Hepatocyte (in vitro differentiated cells): Measurements from ENCODE around the gene C1QC. TPM values are rescaled to one million over a fixed set of nuclear protein-coding genes. Genes with fewer than 3 reads are reported as not detected.
"Not testable (repeated sequence)": the region's sequence is repeated elsewhere in the genome, so short reads cannot be mapped to it uniquely, and the experiment has no call there.

ENCODE experiments used
- DNase-seq: peaks from one replicate; pipeline ENCODE4 v3.0.0-alpha.2; 2016; ENCODE audit warnings: low spot score
- H2AFZ ChIP-seq: fragments of 200-600 bp; sonication (generic); 2 replicates; pipeline ENCODE4 v1.6.0; 2016; ENCODE audit warnings: antibody characterized with exemption, mild to moderate bottlenecking
- H3K27ac ChIP-seq: fragments of 200-600 bp; sonication (generic); 2 replicates; pipeline ENCODE4 v1.5.1; 2016; ENCODE audit warnings: mild to moderate bottlenecking
- H3K27me3 ChIP-seq: fragments of 200-600 bp; sonication (generic); 2 replicates; pipeline ENCODE4 v1.6.1; 2016
- H3K36me3 ChIP-seq: fragments of 200-600 bp; sonication (generic); replicated peaks from 2 replicates; pipeline ENCODE4 v1.5.1; 2016; ENCODE audit warnings: low read depth; ENCODE audit not compliant: insufficient read depth
- H3K4me1 ChIP-seq: fragments of 200-600 bp; sonication (generic); 2 replicates; pipeline ENCODE4 v1.5.1; 2016; ENCODE audit warnings: mild to moderate bottlenecking, moderate library complexity; ENCODE audit not compliant: insufficient read depth
- H3K4me2 ChIP-seq: fragments of 200-600 bp; sonication (generic); 2 replicates; pipeline ENCODE4 v1.6.0; 2016
- H3K4me3 ChIP-seq: fragments of 200-600 bp; sonication (generic); 2 replicates; pipeline ENCODE4 v1.5.1; 2016; ENCODE audit warnings: mild to moderate bottlenecking
- H3K79me2 ChIP-seq: fragments of 200-600 bp; sonication (generic); 2 replicates; pipeline ENCODE4 v1.6.0; 2017; ENCODE audit warnings: mild to moderate bottlenecking
- H3K9me2 ChIP-seq: fragments of 200-600 bp; sonication (generic); replicated peaks from 2 replicates; pipeline ENCODE4 v1.6.0; 2017; ENCODE audit warnings: mild to moderate bottlenecking; ENCODE audit not compliant: insufficient read depth
- H3K9me3 ChIP-seq: fragments of 200-600 bp; sonication (generic); 2 replicates; pipeline ENCODE4 v1.5.1; 2016; ENCODE audit warnings: low read depth, mild to moderate bottlenecking
- H4K20me1 ChIP-seq: fragments of 200-600 bp; sonication (generic); 2 replicates; pipeline ENCODE4 v1.6.0; 2016; ENCODE audit warnings: mild to moderate bottlenecking; ENCODE audit not compliant: insufficient read depth, poor library complexity, severe bottlenecking
- EZH2 ChIP-seq: fragments of 200-600 bp; sonication (generic); IDR thresholded peaks from 2 replicates; pipeline ENCODE4 v1.6.1; 2016; ENCODE audit warnings: antibody characterized with exemption, mild to moderate bottlenecking, borderline replicate concordance
- EZH2phosphoT487 ChIP-seq: fragments of 200-600 bp; sonication (generic); IDR thresholded peaks from one replicate; pipeline ENCODE4 v1.6.1; 2018; ENCODE audit warnings: antibody characterized with exemption, mild to moderate bottlenecking, low read depth, moderate library complexity; ENCODE audit not compliant: unreplicated experiment, severe bottlenecking
- WGBS: methylation state at CpG from one replicate; pipeline ENCODE4 v1.1.6; 2016; ENCODE audit warnings: low lambda C conversion rate; ENCODE audit errors: missing lambda C conversion rate; 5-methylcytosine and 5-hydroxymethylcytosine counted together
- polyA plus RNA-seq: library from polyadenylated mRNA; unstranded; fragments of >200 nt; fragmentation: Nextera tagmentation; extraction: Ambion mirVana; gene quantifications from 2 replicates; pipeline ENCODE4 v1.2.1, GENCODE V29; 2016
- total RNA-seq: library from RNA; depleted of rRNA; stranded (reverse); fragments of >200 nt; gene quantifications from 2 replicates; pipeline ENCODE4 v1.2.3, GENCODE V29; 2014
- TF ChIP-seq, protein P1 (sequence below): fragments of 200-600 bp; sonication (generic); IDR thresholded peaks from 2 replicates; pipeline ENCODE4 v1.5.1; 2016; ENCODE audit warnings: antibody characterized with exemption, mild to moderate bottlenecking; ENCODE audit not compliant: poor library complexity

The C1QC gene
- total and polyA plus RNA-seq, 2 experiments from 2014 or later, result 4.1 to 9.2 TPM

- H3K4me3 ChIP-seq, result no peak overlapping the region
- H3K27me3 ChIP-seq, result peaks cover under 1% of the 10 kb centered on the region
- H3K36me3 ChIP-seq, result no peaks in the 10 kb centered on the region
- no peaks in the 10 kb centered on the region for H3K9me2 ChIP-seq
- no peaks in the 10 kb centered on the region for H3K9me3 ChIP-seq
- H3K4me2 ChIP-seq, result no peak overlapping the region
- H3K79me2 ChIP-seq, result no peaks in the 10 kb centered on the region
- WGBS, result 84% methylated on average over 5 of the region's 5 CpGs
- no peak overlapping the region for H3K27ac ChIP-seq
- no peaks in the 10 kb centered on the region for H4K20me1 ChIP-seq
- H2AFZ ChIP-seq, result no peak overlapping the region
- H3K4me1 ChIP-seq, result no peaks in the 10 kb centered on the region
- no peak for DNase-seq
- TF ChIP-seq, protein P1, sequence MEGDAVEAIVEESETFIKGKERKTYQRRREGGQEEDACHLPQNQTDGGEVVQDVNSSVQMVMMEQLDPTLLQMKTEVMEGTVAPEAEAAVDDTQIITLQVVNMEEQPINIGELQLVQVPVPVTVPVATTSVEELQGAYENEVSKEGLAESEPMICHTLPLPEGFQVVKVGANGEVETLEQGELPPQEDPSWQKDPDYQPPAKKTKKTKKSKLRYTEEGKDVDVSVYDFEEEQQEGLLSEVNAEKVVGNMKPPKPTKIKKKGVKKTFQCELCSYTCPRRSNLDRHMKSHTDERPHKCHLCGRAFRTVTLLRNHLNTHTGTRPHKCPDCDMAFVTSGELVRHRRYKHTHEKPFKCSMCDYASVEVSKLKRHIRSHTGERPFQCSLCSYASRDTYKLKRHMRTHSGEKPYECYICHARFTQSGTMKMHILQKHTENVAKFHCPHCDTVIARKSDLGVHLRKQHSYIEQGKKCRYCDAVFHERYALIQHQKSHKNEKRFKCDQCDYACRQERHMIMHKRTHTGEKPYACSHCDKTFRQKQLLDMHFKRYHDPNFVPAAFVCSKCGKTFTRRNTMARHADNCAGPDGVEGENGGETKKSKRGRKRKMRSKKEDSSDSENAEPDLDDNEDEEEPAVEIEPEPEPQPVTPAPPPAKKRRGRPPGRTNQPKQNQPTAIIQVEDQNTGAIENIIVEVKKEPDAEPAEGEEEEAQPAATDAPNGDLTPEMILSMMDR, result no peak
- TF ChIP-seq EZH2phosphoT487 (no peak), EZH2 (no peak)
Observed at GRCh38 chr1:22662318-22662717, 18.9 kb downstream of the C1QC start.

GRCh38 chr1:22662986-22663408, 19.6 kb downstream of the C1QC start:
- Histone ChIP-seq H3K4me1 (no peaks in the 10 kb centered on the region), H3K9me3 (no peaks in the 10 kb centered on the region), H3K27me3 (no peaks in the 10 kb centered on the region), H3K79me2 (no peaks in the 10 kb centered on the region), H3K36me3 (no peaks in the 10 kb centered on the region), H3K27ac (no peak overlapping the region), H3K4me3 (no peak overlapping the region), H3K4me2 (no peak overlapping the region), H4K20me1 (no peaks in the 10 kb centered on the region), H3K9me2 (no peaks in the 10 kb centered on the region), H2AFZ (no peak overlapping the region)
- WGBS, result 97% methylated on average over 8 of the region's 8 CpGs
- no peak for DNase-seq
- TF ChIP-seq EZH2phosphoT487, result no peak
- TF ChIP-seq, protein P1, result no peak
- TF ChIP-seq EZH2, result no peak

DNA sequence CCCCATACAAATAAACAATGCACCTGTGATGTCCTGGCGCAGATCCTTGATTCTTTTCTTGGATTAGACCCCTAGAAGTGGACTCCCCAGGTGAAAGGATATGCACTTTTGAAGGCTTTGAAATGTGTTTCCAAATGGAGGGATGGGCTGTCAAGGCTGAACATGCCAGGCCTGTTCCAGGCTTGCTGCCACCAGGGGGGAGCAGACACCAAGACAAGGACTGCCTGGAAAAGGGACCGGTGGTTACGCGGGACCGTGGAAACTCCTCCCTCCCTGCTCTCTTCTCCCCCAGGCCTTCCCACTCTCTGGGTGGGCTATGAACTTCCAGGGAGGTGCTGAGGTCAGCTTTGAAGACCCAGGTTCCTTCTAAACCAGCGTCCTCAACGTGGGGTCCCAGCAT, 22.3 kb downstream of the C1QC start:
- Histone ChIP-seq H3K27ac (no peak overlapping the region), H3K9me2 (no peaks in the 10 kb centered on the region), H3K36me3 (no peaks in the 10 kb centered on the region), H3K4me2 (no peak overlapping the region), H3K79me2 (no peaks in the 10 kb centered on the region), H3K4me1 (no peaks in the 10 kb centered on the region), H3K9me3 (no peaks in the 10 kb centered on the region), H2AFZ (no peak overlapping the region), H4K20me1 (no peaks in the 10 kb centered on the region), H3K27me3 (peaks cover 3% of the 10 kb centered on the region), H3K4me3 (no peak overlapping the region)
- peak; percentile 57 for DNase-seq
- 42% methylated on average over 7 of the region's 7 CpGs for WGBS
- TF ChIP-seq EZH2phosphoT487 (no peak), EZH2 (no peak)
- TF ChIP-seq, protein P1, result peak; percentile 60

DNA sequence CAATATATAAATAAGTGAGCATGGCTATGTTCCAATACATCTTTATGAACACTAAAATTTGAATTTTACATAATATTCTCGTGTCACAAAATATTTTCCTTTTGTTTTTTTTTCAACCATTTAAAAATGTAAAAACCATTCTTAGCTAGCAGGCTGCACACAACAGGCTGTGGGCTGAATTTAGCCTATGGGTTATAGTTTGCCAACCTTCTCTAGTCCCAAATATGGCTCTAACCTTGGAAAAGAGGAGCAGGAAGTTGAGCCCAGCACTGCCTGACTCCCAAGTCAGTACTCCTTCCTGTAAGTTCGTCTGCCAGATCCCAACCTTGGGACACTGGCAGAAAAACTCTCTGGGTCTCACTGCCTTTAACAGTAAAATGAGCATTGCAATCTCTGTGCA, 23.0 kb downstream of the C1QC start:
- H3K36me3 ChIP-seq, result no peaks in the 10 kb centered on the region
- TF ChIP-seq EZH2phosphoT487 (no peak), EZH2 (no peak)
- TF ChIP-seq, protein P1, result no peak
- no peak overlapping the region for H2AFZ ChIP-seq
- H3K79me2 ChIP-seq, result no peaks in the 10 kb centered on the region
- no peak for DNase-seq
- H3K9me3 ChIP-seq, result no peaks in the 10 kb centered on the region
- 72% methylated on average over 2 of the region's 2 CpGs for WGBS
- no peak overlapping the region for H3K4me3 ChIP-seq
- H3K4me2 ChIP-seq, result no peak overlapping the region
- H3K9me2 ChIP-seq, result no peaks in the 10 kb centered on the region
- H3K27me3 ChIP-seq, result peaks cover 3% of the 10 kb centered on the region
- H3K27ac ChIP-seq, result no peak overlapping the region
- H3K4me1 ChIP-seq, result no peaks in the 10 kb centered on the region
- H4K20me1 ChIP-seq, result no peaks in the 10 kb centered on the region

DNA sequence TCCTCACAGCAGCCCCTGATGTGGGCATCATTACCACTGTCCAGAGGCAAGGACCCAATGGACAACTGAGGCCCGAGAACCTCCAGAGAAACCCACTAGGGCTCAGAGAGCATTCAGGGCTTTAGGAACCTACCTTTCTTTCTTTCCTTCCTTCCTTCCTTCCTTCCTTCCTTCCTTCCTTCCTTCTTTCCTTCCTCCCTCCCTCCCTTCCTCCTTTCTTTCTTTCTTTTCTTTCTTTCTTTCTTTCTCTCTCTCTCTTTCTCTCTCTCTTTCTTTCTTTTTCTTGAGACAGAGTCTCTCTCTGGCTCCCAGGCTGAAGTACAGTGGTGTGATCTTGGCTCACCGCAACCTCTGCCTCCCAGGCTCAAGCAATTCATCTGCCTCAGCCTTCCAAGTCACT, 25.4 kb downstream of the C1QC start:
- WGBS, result 88% methylated on average over 2 of the region's 2 CpGs
- H3K27me3 ChIP-seq, result peaks cover 17% of the 10 kb centered on the region
- not testable (repeated sequence) for H3K36me3 ChIP-seq, H3K27ac ChIP-seq, H4K20me1 ChIP-seq, H3K4me1 ChIP-seq, H2AFZ ChIP-seq, H3K4me3 ChIP-seq, DNase-seq, H3K9me2 ChIP-seq, H3K9me3 ChIP-seq, H3K79me2 ChIP-seq, H3K4me2 ChIP-seq
